Lung (tissue), 16 donors: ENCODE measurements around the gene KPTN. TPM values are rescaled to one million over a fixed set of nuclear protein-coding genes. Genes with fewer than 3 reads are reported as not detected.

Experiments
- ATAC-seq: fragments of 200-7000 bp; cut with Tn5 transposase; one replicate; pipeline ENCODE4 v1.9.1; 2020; ENCODE audit warnings: moderate number of reproducible peaks; ENCODE audit not compliant: insufficient read depth, low FRiP score
- DNase-seq, 3 donors: peaks; one replicate each; pipeline ENCODE4 v3.0.0-alpha.2; 2013 to 2017
- H3K27ac ChIP-seq, 2 donors: one replicate each; pipeline ENCODE4 v1.5.1; 2013; ENCODE audit warnings: mild to moderate bottlenecking in 2 of 2, moderate library complexity in 2 of 2, control low read depth in 1 of 2, inconsistent platforms in 1 of 2, low read depth in 1 of 2, low read length in 1 of 2
- H3K27me3 ChIP-seq, 3 donors: one replicate each; pipeline ENCODE4 v1.5.1; 2013; ENCODE audit warnings: low read length in 2 of 3; ENCODE audit not compliant: control insufficient read depth in 3 of 3, insufficient read depth in 3 of 3
- H3K36me3 ChIP-seq, 4 donors: one replicate each; pipeline ENCODE4 v1.5.1; 2013; ENCODE audit warnings: low read length in 4 of 4, mild to moderate bottlenecking in 1 of 4, moderate library complexity in 1 of 4; ENCODE audit not compliant: control insufficient read depth in 4 of 4, insufficient read depth in 4 of 4
- H3K4me1 ChIP-seq, 5 donors: one replicate each; pipeline ENCODE4 v1.5.1; 2013; ENCODE audit warnings: low read length in 5 of 5, mild to moderate bottlenecking in 2 of 5, moderate library complexity in 1 of 5; ENCODE audit not compliant: control insufficient read depth in 5 of 5, insufficient read depth in 5 of 5
- H3K4me3 ChIP-seq: one replicate; pipeline ENCODE4 v1.5.1; 2013; ENCODE audit warnings: mild to moderate bottlenecking, control low read depth, moderate library complexity
- H3K9ac ChIP-seq, 2 donors: one replicate each; pipeline ENCODE4 v1.5.1; 2013; ENCODE audit warnings: low read length in 2 of 2, control low read depth in 1 of 2; ENCODE audit not compliant: insufficient read depth in 1 of 2
- H3K9me3 ChIP-seq, 4 donors: one replicate each; pipeline ENCODE4 v1.5.1; 2013; ENCODE audit warnings: low read length in 3 of 4, mild to moderate bottlenecking in 1 of 4, moderate library complexity in 1 of 4; ENCODE audit not compliant: control insufficient read depth in 4 of 4, insufficient read depth in 3 of 4
- CTCF ChIP-seq: IDR thresholded peaks from 2 replicates; pipeline ENCODE4 v1.5.1; 2012; ENCODE audit warnings: mild to moderate bottlenecking; ENCODE audit errors: control extremely low read depth, extremely low read depth
- WGBS, 2 donors: extraction: QIAGEN DNeasy Blood & Tissue Kit; methylation state at CpG; one replicate each; pipeline ENCODE4 v1.1.7; 2013; 5-methylcytosine and 5-hydroxymethylcytosine counted together
- long read RNA-seq, 5 donors: transcript quantifications; one replicate each; lab custom pipeline, GENCODE V29; 2026
- polyA plus RNA-seq, 2 donors: library from polyadenylated mRNA; stranded (reverse); fragments of 200-250 nt; gene quantifications; one replicate each; pipeline ENCODE4 v1.2.1, GENCODE V29; 2013
- total RNA-seq, 2 donors: library from RNA; depleted of rRNA in 1 of 2; stranded (reverse); fragments of >200 nt in 1 of 2; gene quantifications; one replicate each; pipeline ENCODE4 v1.2.1, GENCODE V29; 2014 to 2021
- donor health status: control.
- donor health status: control.
- donor health status: Bipolar disorder and iron deficiency.
- donor health status: healthy.
- donor health status: DM: yes; HTN: yes; CAD: no.

Gene KPTN
- 10 to 100 TPM in 1 of 2 donors, 1 to 10 TPM in 1; 4.6 to 13.6 TPM for total RNA-seq
- polyA plus RNA-seq, result 10 to 100 TPM; 12.1 to 15.7 TPM
- long read RNA-seq, donor 1, partial matches to known transcripts, result 0 of 4 reads
- long read RNA-seq, donor 1, other reads (novel, unspliced or antisense), result 0 of 4 reads
- long read RNA-seq, donor 2, result 0 reads
- long read RNA-seq, donor 3, result 0 reads
- long read RNA-seq, donor 4, partial matches to known transcripts, result 0 of 1 reads
- long read RNA-seq, donor 4, other reads (novel, unspliced or antisense), result 0 of 1 reads
- long read RNA-seq, donor 5, partial matches to known transcripts, result 0 of 4 reads
- long read RNA-seq, donor 5, other reads (novel, unspliced or antisense), result 0 of 4 reads

GRCh38 chr19:47483800-47484690 is at the start of gene KPTN:
KPTN (minus strand) TSS chr19:47484219; CDS start chr19:47484160, 59 bp downstream.
- 2 to 3% methylated on average over 48 to 57 of the region's 57 CpGs for WGBS, 2 donors
- ATAC-seq, result peak; percentile 86
- H3K9ac ChIP-seq, result peak within 1 kb of the TSS; percentile 71 to 99
- H3K36me3 ChIP-seq, result peaks cover 3 to 18% (median 5%) of the 10 kb centered on the region in 4 donors
- DNase-seq, result peak; percentile 92 to 93 (median 93)
- TF ChIP-seq CTCF, result peak; percentile 56
- H3K4me3 ChIP-seq, result peak within 1 kb of the TSS; percentile 88
- peak within 1 kb of the TSS; percentile 93 to 95 for H3K27ac ChIP-seq
- no peaks in the 10 kb centered on the region for H3K27me3 ChIP-seq
- peaks cover 0 to 13% (median 4%) of the 10 kb centered on the region in 5 donors for H3K4me1 ChIP-seq
- H3K9me3 ChIP-seq, result no peaks in the 10 kb centered on the region

- no peak overlapping the region for H3K9ac ChIP-seq
- peaks cover 0 to 2% (median 0%) of the 10 kb centered on the region in 3 donors for H3K27me3 ChIP-seq
- no peak for TF ChIP-seq CTCF
- DNase-seq (no peak), ATAC-seq (no peak)
- no peak overlapping the region for H3K4me3 ChIP-seq
- H3K36me3 ChIP-seq, result no peaks in the 10 kb centered on the region
- no peak overlapping the region for H3K27ac ChIP-seq
- WGBS, 2 donors, result 51 to 67% methylated on average over 14 of the region's 14 CpGs
- H3K4me1 ChIP-seq, result no peaks in the 10 kb centered on the region
- no peaks in the 10 kb centered on the region for H3K9me3 ChIP-seq
Measured at GRCh38 chr19:47531640-47532387, 47.8 kb upstream of the KPTN start.

- H3K9ac ChIP-seq, result no peak overlapping the region
- 82 to 85% methylated on average over 16 of the region's 16 CpGs for WGBS, 2 donors
- peaks cover 0 to 2% (median 0%) of the 10 kb centered on the region in 3 donors for H3K27me3 ChIP-seq
- DNase-seq (no peak), ATAC-seq (no peak)
- no peaks in the 10 kb centered on the region for H3K36me3 ChIP-seq
- H3K9me3 ChIP-seq, result no peaks in the 10 kb centered on the region
- no peak overlapping the region for H3K27ac ChIP-seq
- no peaks in the 10 kb centered on the region for H3K4me1 ChIP-seq
- no peak overlapping the region for H3K4me3 ChIP-seq
- no peak for TF ChIP-seq CTCF
Measured at GRCh38 chr19:47529018-47529742, 45.2 kb upstream of the KPTN start.
